AG04450 (cell line): ENCODE data around the gene DYNLT4. TPM values are rescaled to one million over a fixed set of nuclear protein-coding genes. Genes with fewer than 3 reads are reported as not detected.

Source experiments
- CTCF ChIA-PET: fragments of 300-600, 350-600 bp; formaldehyde crosslinking; extraction: SDS; loops from one replicate; lab custom pipeline; 2022; ENCODE audit warnings: antibody characterized with exemption, inconsistent platforms; lab: Charles Lee
- POLR2A ChIA-PET: fragments of 350-600 bp; formaldehyde crosslinking; extraction: SDS; loops from one replicate; lab custom pipeline; 2021; ENCODE audit warnings: antibody characterized with exemption, inconsistent platforms; lab: Yijun Ruan, JAX
- DNase-seq: peaks from one replicate; pipeline ENCODE4 v3.0.0-alpha.2; 2011; ENCODE audit warnings: low read depth, low spot score
- H3K27ac ChIP-seq: one replicate; pipeline ENCODE4 v1.5.1; 2012; ENCODE audit warnings: low read depth, low read length, control low read depth
- H3K27me3 ChIP-seq: one replicate; pipeline ENCODE4 v1.6.0; 2012; ENCODE audit warnings: low read length; ENCODE audit not compliant: control insufficient read depth, insufficient read depth
- H3K4me3 ChIP-seq: 2 replicates; pipeline ENCODE4 v1.5.1; 2011; ENCODE audit warnings: mild to moderate bottlenecking, low read depth, low read length, control low read depth
- H3K9me3 ChIP-seq: 2 replicates; pipeline ENCODE4 v1.5.1; 2012; ENCODE audit warnings: low read length; ENCODE audit not compliant: control insufficient read depth, insufficient read depth
- CTCF ChIP-seq: IDR thresholded peaks from 2 replicates; pipeline ENCODE4 v1.5.1; 2011; ENCODE audit warnings: low read depth, low read length, control low read depth, inconsistent platforms
- polyA plus RNA-seq: library from polyadenylated mRNA; depleted of rRNA; stranded (reverse); fragments of >200 nt; gene quantifications from 2 replicates; pipeline ENCODE4 v1.2.3, GENCODE V29; 2011

Gene DYNLT4
- polyA plus RNA-seq, 1 experiment, result not detected

- CTCF ChIA-PET, result interaction anchor here (0.8 kb wide), 1 partner anchor 12 kb away, joined by 4 read pairs; no protein-coding TSS in a partner anchor
- Histone ChIP-seq H3K9me3 (no peaks in the 10 kb centered on the region), H3K27me3 (no peaks in the 10 kb centered on the region), H3K4me3 (no peak overlapping the region), H3K27ac (no peak overlapping the region)
- no peak for DNase-seq
- no peak for TF ChIP-seq CTCF
- POLR2A ChIA-PET, result no interaction called here
Measured at GRCh38 chr1:44849575-44850132, 42.5 kb upstream of the DYNLT4 start.

- H3K4me3 ChIP-seq, result no peak overlapping the region
- H3K27ac ChIP-seq, result no peak overlapping the region
- no peak for DNase-seq
- no peak for TF ChIP-seq CTCF
- H3K27me3 ChIP-seq, result no peaks in the 10 kb centered on the region
- ChIA-PET CTCF (interaction anchor here (0.7 to 1.4 kb wide), 2 partner anchors 13 to 455 kb away, joined by 4 read pairs; no protein-coding TSS in a partner anchor), POLR2A (no interaction called here)
- H3K9me3 ChIP-seq, result no peaks in the 10 kb centered on the region
Measured at GRCh38 chr1:44848456-44849181, 41.5 kb upstream of the DYNLT4 start.

GRCh38 chr1:44847845-44848244, 40.7 kb upstream of the DYNLT4 start:
- DNase-seq, result no peak
- TF ChIP-seq CTCF, result no peak
- ChIA-PET POLR2A (no interaction called here), CTCF (interaction anchor here (0.7 to 1.4 kb wide), 2 partner anchors 13 to 456 kb away, joined by 4 read pairs; no protein-coding TSS in a partner anchor)
- no peak overlapping the region for H3K4me3 ChIP-seq
- no peaks in the 10 kb centered on the region for H3K9me3 ChIP-seq
- no peak overlapping the region for H3K27ac ChIP-seq
- H3K27me3 ChIP-seq, result no peaks in the 10 kb centered on the region

GRCh38 chr1:44846985-44847384, 39.8 kb upstream of the DYNLT4 start:
- Histone ChIP-seq H3K9me3 (no peaks in the 10 kb centered on the region), H3K27me3 (no peaks in the 10 kb centered on the region), H3K4me3 (no peak overlapping the region), H3K27ac (no peak overlapping the region)
- TF ChIP-seq CTCF, result no peak
- ChIA-PET POLR2A (no interaction called here), CTCF (no interaction called here)
- no peak for DNase-seq
